ENCODE measurements around the gene RIMS4.

RIMS4 gene

GRCh38 chr20:44850272-44850671, 39.9 kb upstream of the RIMS4 start:
- no peak for DNase-seq (ENCODE audit: low read depth)
- H3K4me3 ChIP-seq (ENCODE audit: low read depth, low read length), result no peak overlapping the region
- no peak for TF ChIP-seq CTCF (IDR thresholded peaks at IDR 0.05; ENCODE audit: control insufficient read depth, extremely low read depth, insufficient read depth)

GRCh38 chr20:44849703-44850102, 39.4 kb upstream of the RIMS4 start:
- no peak for DNase-seq (ENCODE audit: low read depth)
- TF ChIP-seq CTCF (IDR thresholded peaks at IDR 0.05; ENCODE audit: control insufficient read depth, extremely low read depth, insufficient read depth), result peak; percentile 32

GRCh38 chr20:44848254-44849015, 38.1 kb upstream of the RIMS4 start:
- no peak overlapping the region for H3K4me3 ChIP-seq (ENCODE audit: low read depth, low read length)
- TF ChIP-seq CTCF (IDR thresholded peaks at IDR 0.05; ENCODE audit: control insufficient read depth, extremely low read depth, insufficient read depth), result no peak
- DNase-seq (ENCODE audit: low read depth), result no peak

More at GRCh38 chr20:44849703-44850102, 39.4 kb upstream of the RIMS4 start:
- no peak overlapping the region for H3K4me3 ChIP-seq (ENCODE audit: low read depth, low read length)

- DNase-seq (ENCODE audit: low read depth), result no peak
- no peak for TF ChIP-seq CTCF (IDR thresholded peaks at IDR 0.05; ENCODE audit: control insufficient read depth, extremely low read depth, insufficient read depth)
- H3K4me3 ChIP-seq (ENCODE audit: low read depth, low read length), result no peak overlapping the region
Measured at GRCh38 chr20:44843876-44844275, 33.5 kb upstream of the RIMS4 start.

- H3K4me3 ChIP-seq (ENCODE audit: low read depth, low read length), result no peak overlapping the region
- DNase-seq (ENCODE audit: low read depth), result no peak
- TF ChIP-seq CTCF (IDR thresholded peaks at IDR 0.05; ENCODE audit: control insufficient read depth, extremely low read depth, insufficient read depth), result no peak
Measured at GRCh38 chr20:44841955-44842354, 31.6 kb upstream of the RIMS4 start.

- no peak for DNase-seq (ENCODE audit: low read depth)
- no peak overlapping the region for H3K4me3 ChIP-seq (ENCODE audit: low read depth, low read length)
- no peak for TF ChIP-seq CTCF (IDR thresholded peaks at IDR 0.05; ENCODE audit: control insufficient read depth, extremely low read depth, insufficient read depth)
Measured at GRCh38 chr20:44840826-44841225, 30.5 kb upstream of the RIMS4 start.

- no peak for DNase-seq (ENCODE audit: low read depth)
- TF ChIP-seq CTCF (IDR thresholded peaks at IDR 0.05; ENCODE audit: control insufficient read depth, extremely low read depth, insufficient read depth), result no peak
- no peak overlapping the region for H3K4me3 ChIP-seq (ENCODE audit: low read depth, low read length)
Measured at GRCh38 chr20:44839481-44839880, 29.1 kb upstream of the RIMS4 start.
